ENCODE data around the gene ADAMTS17.

ADAMTS17 gene

GRCh38 chr15:100001405-100001804 lies 340.4 kb downstream of the ADAMTS17 start:
- DNase-seq (ENCODE audit: low read depth in 1 of 2, low spot score in 1 of 2): no peak

GRCh38 chr15:99999282-100000070 lies 342.3 kb downstream of the ADAMTS17 start:
- no peak for DNase-seq (ENCODE audit: low read depth in 1 of 2, low spot score in 1 of 2)

GRCh38 chr15:99998661-99999101 lies 343.1 kb downstream of the ADAMTS17 start:
- DNase-seq (ENCODE audit: low read depth in 1 of 2, low spot score in 1 of 2): no peak

GRCh38 chr15:99997112-99997651 lies 344.6 kb downstream of the ADAMTS17 start:
- no peak for DNase-seq (ENCODE audit: low read depth in 1 of 2, low spot score in 1 of 2)

GRCh38 chr15:99996660-99997059 lies 345.1 kb downstream of the ADAMTS17 start:
- DNase-seq (ENCODE audit: low read depth in 1 of 2, low spot score in 1 of 2): no peak

- no peak for DNase-seq (ENCODE audit: low read depth in 1 of 2, low spot score in 1 of 2)
Measured at GRCh38 chr15:99995543-99995942, 346.2 kb downstream of the ADAMTS17 start.

- no peak for DNase-seq (ENCODE audit: low read depth in 1 of 2, low spot score in 1 of 2)
Measured at GRCh38 chr15:99994849-99995248, 346.9 kb downstream of the ADAMTS17 start.

- no peak for DNase-seq (ENCODE audit: low read depth in 1 of 2, low spot score in 1 of 2)
Measured at GRCh38 chr15:99993681-99994131, 348.1 kb downstream of the ADAMTS17 start.

GRCh38 chr15:99993262-99993661 lies 348.5 kb downstream of the ADAMTS17 start:
- no peak for DNase-seq (ENCODE audit: low read depth in 1 of 2, low spot score in 1 of 2)

GRCh38 chr15:99992611-99993231 lies 349.1 kb downstream of the ADAMTS17 start:
- DNase-seq (ENCODE audit: low read depth in 1 of 2, low spot score in 1 of 2): no peak

GRCh38 chr15:99989095-99989494 lies 352.7 kb downstream of the ADAMTS17 start:
- no peak for DNase-seq (ENCODE audit: low read depth in 1 of 2, low spot score in 1 of 2)

- DNase-seq (ENCODE audit: low read depth in 1 of 2, low spot score in 1 of 2): no peak
Measured at GRCh38 chr15:99987701-99988100, 354.1 kb downstream of the ADAMTS17 start.

GRCh38 chr15:99987119-99987506 lies 354.7 kb downstream of the ADAMTS17 start:
- no peak for DNase-seq (ENCODE audit: low read depth in 1 of 2, low spot score in 1 of 2)

- DNase-seq (ENCODE audit: low read depth in 1 of 2, low spot score in 1 of 2): no peak
Measured at GRCh38 chr15:99986297-99987118, 355.3 kb downstream of the ADAMTS17 start.

- DNase-seq (ENCODE audit: low read depth in 1 of 2, low spot score in 1 of 2): no peak
Measured at GRCh38 chr15:99985878-99986277, 355.9 kb downstream of the ADAMTS17 start.

GRCh38 chr15:99984491-99985243 lies 357.1 kb downstream of the ADAMTS17 start:
- no peak for DNase-seq (ENCODE audit: low read depth in 1 of 2, low spot score in 1 of 2)

GRCh38 chr15:99983886-99984286 lies 357.9 kb downstream of the ADAMTS17 start:
- DNase-seq (ENCODE audit: low read depth in 1 of 2, low spot score in 1 of 2): no peak

- DNase-seq (ENCODE audit: low read depth in 1 of 2, low spot score in 1 of 2): no peak
Measured at GRCh38 chr15:99983171-99983885, 358.4 kb downstream of the ADAMTS17 start.

GRCh38 chr15:99982662-99983061 lies 359.1 kb downstream of the ADAMTS17 start:
- no peak for DNase-seq (ENCODE audit: low read depth in 1 of 2, low spot score in 1 of 2)
